BE2C (cell line): ENCODE data around the gene RORC.

Source experiments
- DNase-seq: peaks from one replicate; pipeline ENCODE4 v3.0.0-alpha.2; 2020
- H3K27me3 ChIP-seq: fragments of 250-450 bp; sonication (Bioruptor Pico); 2 replicates; pipeline ENCODE4 v1.5.1; 2020; ENCODE audit warnings: mild to moderate bottlenecking
- H3K36me3 ChIP-seq: fragments of 250-450 bp; sonication (Bioruptor Pico); 2 replicates; pipeline ENCODE4 v1.5.1; 2020; ENCODE audit warnings: mild to moderate bottlenecking
- H3K4me1 ChIP-seq: fragments of 250-450 bp; sonication (Bioruptor Pico); 2 replicates; pipeline ENCODE4 v1.5.1; 2020
- H3K4me3 ChIP-seq: 2 replicates; pipeline ENCODE4 v1.5.1; 2011; ENCODE audit warnings: low read depth, low read length
- H3K9me3 ChIP-seq: fragments of 250-450 bp; sonication (Bioruptor Pico); 2 replicates; pipeline ENCODE4 v1.5.1; 2020
- TF ChIP-seq, protein P1 (sequence below): IDR thresholded peaks from 2 replicates; pipeline ENCODE4 v1.5.1; 2012; ENCODE audit warnings: mild to moderate bottlenecking, low read depth, low read length

RORC gene

DNA sequence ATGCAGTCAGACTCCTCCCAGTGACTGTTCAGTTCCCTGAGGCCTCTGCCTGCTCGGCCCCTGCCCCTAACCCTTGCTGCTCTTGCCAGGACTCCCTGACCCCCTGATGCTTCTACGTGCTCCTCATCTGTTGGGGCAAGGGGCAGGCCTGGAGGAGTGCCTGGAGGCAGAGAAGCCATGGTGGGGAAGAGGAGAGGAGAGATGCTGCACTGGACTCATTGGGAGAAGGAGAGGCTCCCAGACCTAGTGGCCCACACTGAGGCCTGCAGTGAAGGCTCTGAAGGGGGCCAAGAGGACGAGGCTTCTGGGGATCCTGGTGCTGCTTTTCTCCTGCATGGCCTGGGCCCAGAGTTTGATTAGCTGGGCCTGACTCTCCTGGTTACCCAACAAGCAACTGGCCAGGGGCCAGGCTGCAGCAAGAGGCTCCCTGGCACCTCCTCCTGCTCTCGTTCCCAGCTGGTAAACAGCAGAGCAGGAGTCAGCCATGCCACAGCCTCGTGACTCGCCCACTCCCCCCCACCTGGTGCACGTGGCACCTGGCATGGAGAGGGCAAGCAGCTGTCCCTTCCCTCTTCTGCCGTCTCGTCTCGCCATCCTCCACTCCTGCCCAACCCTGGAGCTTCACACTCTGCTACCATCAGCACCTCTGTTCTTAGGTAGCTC lies 847 bp upstream of the RORC start:
- TF ChIP-seq, protein P1, sequence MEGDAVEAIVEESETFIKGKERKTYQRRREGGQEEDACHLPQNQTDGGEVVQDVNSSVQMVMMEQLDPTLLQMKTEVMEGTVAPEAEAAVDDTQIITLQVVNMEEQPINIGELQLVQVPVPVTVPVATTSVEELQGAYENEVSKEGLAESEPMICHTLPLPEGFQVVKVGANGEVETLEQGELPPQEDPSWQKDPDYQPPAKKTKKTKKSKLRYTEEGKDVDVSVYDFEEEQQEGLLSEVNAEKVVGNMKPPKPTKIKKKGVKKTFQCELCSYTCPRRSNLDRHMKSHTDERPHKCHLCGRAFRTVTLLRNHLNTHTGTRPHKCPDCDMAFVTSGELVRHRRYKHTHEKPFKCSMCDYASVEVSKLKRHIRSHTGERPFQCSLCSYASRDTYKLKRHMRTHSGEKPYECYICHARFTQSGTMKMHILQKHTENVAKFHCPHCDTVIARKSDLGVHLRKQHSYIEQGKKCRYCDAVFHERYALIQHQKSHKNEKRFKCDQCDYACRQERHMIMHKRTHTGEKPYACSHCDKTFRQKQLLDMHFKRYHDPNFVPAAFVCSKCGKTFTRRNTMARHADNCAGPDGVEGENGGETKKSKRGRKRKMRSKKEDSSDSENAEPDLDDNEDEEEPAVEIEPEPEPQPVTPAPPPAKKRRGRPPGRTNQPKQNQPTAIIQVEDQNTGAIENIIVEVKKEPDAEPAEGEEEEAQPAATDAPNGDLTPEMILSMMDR: no peak
- Histone ChIP-seq H3K4me3 (no peak overlapping the region), H3K27me3 (no peaks in the 10 kb centered on the region), H3K36me3 (no peaks in the 10 kb centered on the region), H3K9me3 (no peaks in the 10 kb centered on the region), H3K4me1 (peaks cover 39% of the 10 kb centered on the region)
- DNase-seq: peak; percentile 34

DNA sequence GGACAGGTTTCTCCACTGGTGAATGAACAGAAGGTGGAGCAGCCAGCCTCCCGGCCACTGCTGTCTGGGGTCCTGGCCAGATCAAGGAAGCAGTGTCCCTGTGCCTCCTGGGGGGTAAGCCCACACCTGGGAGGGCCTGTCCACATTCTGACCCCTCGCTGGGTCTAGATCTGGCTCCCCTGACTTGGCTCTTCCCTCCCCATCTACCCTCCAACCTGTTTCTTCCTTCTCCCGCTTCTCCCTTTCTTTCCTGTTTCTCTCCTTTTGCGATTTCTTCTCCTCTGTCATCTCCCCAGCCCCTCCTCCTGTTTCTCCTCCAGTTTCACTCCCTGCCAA lies 378 bp downstream of the RORC start:
- no peak overlapping the region for H3K4me3 ChIP-seq
- TF ChIP-seq, protein P1: no peak
- no peaks in the 10 kb centered on the region for H3K27me3 ChIP-seq
- H3K9me3 ChIP-seq: no peaks in the 10 kb centered on the region
- no peaks in the 10 kb centered on the region for H3K36me3 ChIP-seq
- peaks cover 37% of the 10 kb centered on the region for H3K4me1 ChIP-seq
- DNase-seq: no peak

DNA sequence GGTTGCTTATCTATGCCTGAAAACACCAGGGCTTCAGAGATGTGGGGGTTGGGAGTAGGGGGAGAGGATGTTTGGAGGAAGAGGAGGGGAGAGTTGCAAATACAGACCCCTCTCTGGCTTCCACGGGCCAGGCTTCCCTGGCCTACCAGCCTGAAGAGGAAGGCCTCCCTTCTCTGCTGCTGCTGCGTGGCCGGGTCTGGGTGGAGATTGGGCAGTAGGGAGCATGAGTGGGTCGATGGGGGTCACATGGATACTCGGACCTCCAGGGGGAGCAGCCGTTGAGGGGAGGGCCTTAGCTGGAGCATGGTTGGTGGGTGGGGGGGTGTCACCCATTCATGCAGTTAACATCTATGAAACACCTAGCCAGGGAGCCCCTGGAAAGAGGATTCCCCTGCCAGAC lies 1.5 kb downstream of the RORC start:
- H3K4me3 ChIP-seq: no peak overlapping the region
- TF ChIP-seq, protein P1: no peak
- peaks cover 33% of the 10 kb centered on the region for H3K4me1 ChIP-seq
- H3K9me3 ChIP-seq: no peaks in the 10 kb centered on the region
- no peaks in the 10 kb centered on the region for H3K36me3 ChIP-seq
- DNase-seq: no peak
- no peaks in the 10 kb centered on the region for H3K27me3 ChIP-seq

DNA sequence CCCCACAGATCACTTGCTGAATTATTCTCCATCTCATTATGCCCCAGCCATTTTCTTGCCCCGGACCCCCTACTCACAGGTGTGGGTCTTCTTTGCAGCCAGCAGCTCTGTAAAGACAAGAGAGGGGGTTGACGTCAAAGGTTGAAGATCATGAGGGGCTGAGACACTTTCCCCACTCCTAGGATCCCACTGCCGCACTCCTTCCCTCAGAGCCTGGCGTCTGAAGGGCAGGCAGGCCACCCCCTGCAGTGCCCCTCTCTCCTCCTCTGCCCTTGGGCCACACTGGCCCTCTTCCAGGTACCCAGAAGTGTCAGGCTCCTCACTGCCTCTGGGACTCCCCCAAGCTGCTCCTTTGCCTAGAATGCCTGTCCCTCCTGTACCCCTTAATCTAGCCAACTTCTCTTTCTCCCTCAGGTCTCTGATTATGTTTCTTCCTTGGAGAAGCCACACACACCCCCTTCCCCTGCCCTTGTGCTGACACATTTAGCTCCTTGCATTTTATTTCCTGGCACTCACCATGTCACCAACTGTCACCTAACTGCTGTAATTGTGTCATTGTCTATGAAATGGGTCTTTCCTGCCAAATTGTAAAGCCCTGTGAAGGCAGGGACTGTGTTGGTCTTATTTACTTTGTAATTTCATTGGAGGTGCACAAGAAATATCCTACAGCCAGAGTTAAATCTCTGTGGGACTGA lies 2.1 kb downstream of the RORC start:
- no peaks in the 10 kb centered on the region for H3K27me3 ChIP-seq
- H3K4me1 ChIP-seq: peaks cover 33% of the 10 kb centered on the region
- no peak for DNase-seq
- H3K9me3 ChIP-seq: no peaks in the 10 kb centered on the region
- no peaks in the 10 kb centered on the region for H3K36me3 ChIP-seq
- H3K4me3 ChIP-seq: no peak overlapping the region
- TF ChIP-seq, protein P1: no peak

DNA sequence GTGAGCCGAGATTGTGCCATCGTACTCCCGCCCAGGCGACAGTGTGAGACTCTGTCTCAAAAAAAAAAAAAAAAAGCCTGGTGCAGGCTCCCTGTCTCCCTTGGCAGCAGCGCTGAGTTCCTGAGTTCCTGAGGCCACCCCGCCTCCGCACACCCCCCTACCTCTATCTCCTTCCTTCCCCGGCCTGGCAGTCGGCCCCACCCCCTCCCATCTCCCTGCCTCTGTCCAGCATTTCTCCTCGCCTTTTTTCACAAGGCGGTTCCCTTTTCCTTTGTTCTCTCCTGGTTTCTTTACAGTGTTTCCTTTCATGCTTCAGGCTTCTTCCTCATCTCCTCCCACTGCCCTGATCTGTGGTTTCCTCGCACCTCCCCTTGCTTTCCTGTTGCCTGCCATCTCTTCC lies 2.7 kb downstream of the RORC start:
- no peaks in the 10 kb centered on the region for H3K9me3 ChIP-seq
- DNase-seq: peak; percentile 68
- no peak overlapping the region for H3K4me3 ChIP-seq
- H3K27me3 ChIP-seq: no peaks in the 10 kb centered on the region
- H3K4me1 ChIP-seq: peaks cover 33% of the 10 kb centered on the region
- TF ChIP-seq, protein P1: no peak
- no peaks in the 10 kb centered on the region for H3K36me3 ChIP-seq

DNA sequence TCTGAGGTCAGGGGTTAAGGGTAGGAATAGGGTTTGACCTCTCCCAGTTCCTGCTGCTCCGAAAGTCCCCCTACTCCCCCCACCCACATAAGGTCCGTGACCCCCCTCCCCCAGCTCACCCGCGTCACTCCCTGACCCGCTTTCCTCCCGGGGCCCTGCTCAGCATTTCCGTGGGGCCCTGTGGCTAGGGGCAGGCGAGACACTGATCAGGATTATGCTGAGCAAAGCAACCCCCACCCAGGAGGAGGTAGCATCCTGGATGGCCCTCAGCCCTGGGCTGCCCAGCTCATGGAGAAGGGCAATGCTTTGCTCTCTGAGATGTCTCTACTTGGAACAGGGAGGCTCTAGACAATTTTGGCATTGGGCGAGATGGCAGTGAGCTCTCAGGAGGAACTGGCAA lies 3.7 kb downstream of the RORC start:
- H3K9me3 ChIP-seq: no peaks in the 10 kb centered on the region
- no peaks in the 10 kb centered on the region for H3K27me3 ChIP-seq
- no peak for DNase-seq
- H3K4me3 ChIP-seq: no peak overlapping the region
- H3K4me1 ChIP-seq: peaks cover 34% of the 10 kb centered on the region
- TF ChIP-seq, protein P1: no peak
- H3K36me3 ChIP-seq: no peaks in the 10 kb centered on the region
